ENCODE measurements around the gene SLC38A8. TPM values are rescaled to one million over a fixed set of nuclear protein-coding genes. Genes with fewer than 3 reads are reported as not detected.

The SLC38A8 gene
- total RNA-seq, 1 experiment from 2014 or later = 0.35 TPM

GRCh38 chr16:84022644-84023043 is 20.0 kb downstream of the SLC38A8 start:
- Mint-ChIP-seq H3K36me3 (ENCODE audit: insufficient read depth in 1 of 3, low read depth in 3 of 3) (peaks cover 6 to 20% (median 11%) of the 10 kb centered on the region in 3 experiments), H3K27ac (no peak overlapping the region; a peak in 1 of 7 replicates), H3K4me3 (no peak overlapping the region), H3K27me3 (ENCODE audit: low read depth) (peaks cover 41% of the 10 kb centered on the region), H3K9me3 (peaks cover 23 to 33% of the 10 kb centered on the region in 2 experiments), H3K4me1 (peaks cover 21 to 26% of the 10 kb centered on the region in 2 experiments)
- H2BK5ac ChIP-seq (ENCODE audit: insufficient read length, low read length) = no peak overlapping the region
- H2AFZ ChIP-seq (ENCODE audit: low read length) = no peak overlapping the region
- H3K14ac ChIP-seq (ENCODE audit: insufficient read depth, low read length) = no peak overlapping the region
- H3K9me3 ChIP-seq (ENCODE audit: control insufficient read depth, low read depth, low read length) = no peaks in the 10 kb centered on the region
- no peak overlapping the region for H2BK12ac ChIP-seq (ENCODE audit: insufficient read length, low read depth, low read length)
- no peak for DNase-seq
- H2AK5ac ChIP-seq (ENCODE audit: insufficient read length, low read length) = no peak overlapping the region
- H3K4ac ChIP-seq (ENCODE audit: low read depth, low read length) = no peak overlapping the region
- no peak overlapping the region for H3K23ac ChIP-seq (ENCODE audit: insufficient read length, low read depth, low read length)
- no peaks in the 10 kb centered on the region for H4K20me1 ChIP-seq (ENCODE audit: control insufficient read depth, insufficient read depth, insufficient read length)
- H3K9ac ChIP-seq (ENCODE audit: extremely low read depth, insufficient read length, low read length) = no peak overlapping the region
- no peak overlapping the region for H3K56ac ChIP-seq (ENCODE audit: insufficient read length, low read depth, low read length)
- no peak overlapping the region for H4K8ac ChIP-seq (replicated peaks; ENCODE audit: insufficient read length, low read depth, low read length)
- H3K18ac ChIP-seq (ENCODE audit: insufficient read length, low read depth, low read length) = peak overlapping the region; percentile 14
- H3T11ph ChIP-seq (ENCODE audit: low read length) = no peak overlapping the region
- WGBS (ENCODE audit: extremely low coverage, insufficient read length, low lambda C conversion rate) = no CpG with 5 or more reads among the region's 11 CpGs
- no peaks in the 10 kb centered on the region for H3K79me1 ChIP-seq (ENCODE audit: insufficient read depth, low read depth, low read length, poor library complexity, severe bottlenecking)
- H3K27me3 ChIP-seq (ENCODE audit: insufficient read depth, low read length) = no peaks in the 10 kb centered on the region
- H3K79me2 ChIP-seq (ENCODE audit: insufficient read depth, low read length) = no peaks in the 10 kb centered on the region
- H2BK15ac ChIP-seq (ENCODE audit: low read depth, low read length) = no peak overlapping the region
- TF ChIP-seq CTCF (conservative IDR thresholded peaks at IDR 0.05) = no peak
- no peak overlapping the region for H4K5ac ChIP-seq (ENCODE audit: insufficient read length, low read depth, low read length)
- H3K4me1 ChIP-seq (ENCODE audit: insufficient read depth, low read length) = no peaks in the 10 kb centered on the region; the same call in 1 of the 2 replicates
- no peaks in the 10 kb centered on the region for H3K23me2 ChIP-seq (ENCODE audit: insufficient read length, low read depth, low read length, poor library complexity, severe bottlenecking)
- no peak overlapping the region for H2BK120ac ChIP-seq (ENCODE audit: low read depth, low read length, poor library complexity, severe bottlenecking)
- H2BK20ac ChIP-seq (ENCODE audit: low read depth, low read length, poor library complexity, severe bottlenecking) = no peak overlapping the region
- H3K27ac ChIP-seq (ENCODE audit: insufficient read length, low read depth, low read length) = no peak overlapping the region
- no peak overlapping the region for H3K4me2 ChIP-seq (ENCODE audit: insufficient read depth, insufficient read length, low read length)
- H4K91ac ChIP-seq (ENCODE audit: insufficient read length, low read depth, low read length) = no peak overlapping the region
